Skeletal muscle tissue (tissue), 4 donors: ENCODE measurements around the gene DGCR2. TPM values are rescaled to one million over a fixed set of nuclear protein-coding genes. Genes with fewer than 3 reads are reported as not detected.

Source experiments
- H3K27ac ChIP-seq: one replicate; pipeline ENCODE4 v1.7.0; 2013; ENCODE audit warnings: mild to moderate bottlenecking, low read depth, low read length, inconsistent platforms
- H3K27me3 ChIP-seq, 3 donors: one replicate each; pipeline ENCODE4 v1.7.0; 2013; ENCODE audit warnings: low read length in 3 of 3; ENCODE audit not compliant: control insufficient read depth in 3 of 3, insufficient read depth in 3 of 3
- H3K36me3 ChIP-seq, 3 donors: one replicate each; pipeline ENCODE4 v1.7.0; 2013; ENCODE audit warnings: low read length in 3 of 3; ENCODE audit not compliant: control insufficient read depth in 3 of 3, insufficient read depth in 3 of 3
- H3K4me1 ChIP-seq, 3 donors: one replicate each; pipeline ENCODE4 v1.7.0; 2013; ENCODE audit warnings: low read length in 3 of 3, mild to moderate bottlenecking in 3 of 3; ENCODE audit not compliant: control insufficient read depth in 3 of 3, insufficient read depth in 3 of 3
- H3K4me3 ChIP-seq, 3 donors: one replicate each; pipeline ENCODE4 v1.7.0; 2013; ENCODE audit warnings: low read length in 3 of 3
- H3K9ac ChIP-seq, 3 donors: one replicate each; pipeline ENCODE4 v1.7.0; 2013; ENCODE audit warnings: low read length in 3 of 3, mild to moderate bottlenecking in 3 of 3, moderate library complexity in 2 of 3, low read depth in 1 of 3
- H3K9me3 ChIP-seq, 3 donors: one replicate each; pipeline ENCODE4 v1.7.0; 2013; ENCODE audit warnings: low read length in 3 of 3; ENCODE audit not compliant: control insufficient read depth in 3 of 3
- total RNA-seq: library from RNA; depleted of rRNA; stranded (reverse); fragments of >200 nt; gene quantifications from one replicate; pipeline ENCODE4 v1.2.3, GENCODE V29; 2014
- donor health status: Osteomylitis.

DGCR2 gene
- total RNA-seq, 1 donor from 2014 or later, result 41.8 TPM

- Histone ChIP-seq H3K36me3 (peaks cover 61 to 82% (median 64%) of the 10 kb centered on the region in 3 donors), H3K4me3 (no peak overlapping the region), H3K9me3 (no peaks in the 10 kb centered on the region), H3K4me1 (peaks cover 0 to 6% (median 5%) of the 10 kb centered on the region in 3 donors), H3K9ac (no peak overlapping the region), H3K27me3 (no peaks in the 10 kb centered on the region), H3K27ac (no peak overlapping the region)
Measured at GRCh38 chr22:19046719-19047609, 75.2 kb downstream of the DGCR2 start.

GRCh38 chr22:19046287-19046686 lies 75.9 kb downstream of the DGCR2 start:
- Histone ChIP-seq H3K27ac (no peak overlapping the region), H3K27me3 (no peaks in the 10 kb centered on the region), H3K9me3 (no peaks in the 10 kb centered on the region), H3K4me1 (peaks cover 0 to 6% (median 5%) of the 10 kb centered on the region in 3 donors), H3K9ac (no peak overlapping the region), H3K4me3 (no peak overlapping the region), H3K36me3 (peaks cover 66 to 82% (median 67%) of the 10 kb centered on the region in 3 donors)

DNA sequence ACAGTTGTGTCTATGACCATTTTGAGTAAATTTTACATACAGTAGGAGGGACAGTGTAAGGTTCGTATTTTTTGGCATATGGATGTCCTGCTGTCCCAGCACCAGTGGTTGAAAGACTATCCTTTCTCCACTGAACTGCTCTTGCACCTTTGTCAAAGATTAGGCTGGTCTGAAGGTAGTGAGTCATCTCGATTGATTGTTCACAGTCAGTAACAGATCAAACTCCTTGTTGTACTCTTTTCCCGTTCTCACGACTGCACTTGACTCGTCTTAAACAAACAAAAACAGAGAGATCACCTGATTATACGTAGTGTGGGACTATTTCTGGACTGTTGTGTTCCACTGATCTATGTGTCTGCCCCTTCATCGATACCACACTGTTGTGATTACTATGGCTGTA lies 77.1 kb downstream of the DGCR2 start:
- peaks cover 78 to 89% (median 79%) of the 10 kb centered on the region in 3 donors for H3K36me3 ChIP-seq

GRCh38 chr22:19044381-19044780 lies 77.8 kb downstream of the DGCR2 start:
- Histone ChIP-seq H3K9ac (no peak overlapping the region), H3K36me3 (peaks cover 84 to 95% (median 86%) of the 10 kb centered on the region in 3 donors), H3K4me3 (no peak overlapping the region), H3K27me3 (no peaks in the 10 kb centered on the region), H3K9me3 (no peaks in the 10 kb centered on the region), H3K27ac (no peak overlapping the region), H3K4me1 (peaks cover 0 to 5% (median 0%) of the 10 kb centered on the region in 3 donors)

More for the DNA sequence above, 77.1 kb downstream of the DGCR2 start:
- no peak overlapping the region for H3K9ac ChIP-seq
- H3K27ac ChIP-seq, result no peak overlapping the region
- H3K27me3 ChIP-seq, result no peaks in the 10 kb centered on the region
- no peak overlapping the region for H3K4me3 ChIP-seq
- peaks cover 0 to 5% (median 2%) of the 10 kb centered on the region in 3 donors for H3K4me1 ChIP-seq
- no peaks in the 10 kb centered on the region for H3K9me3 ChIP-seq

- Histone ChIP-seq H3K4me3 (no peak overlapping the region), H3K27me3 (no peaks in the 10 kb centered on the region), H3K9ac (no peak overlapping the region), H3K9me3 (no peaks in the 10 kb centered on the region), H3K36me3 (peaks cover 87 to 96% (median 88%) of the 10 kb centered on the region in 3 donors), H3K27ac (no peak overlapping the region), H3K4me1 (peaks cover 0 to 5% (median 0%) of the 10 kb centered on the region in 3 donors)
Measured at GRCh38 chr22:19043121-19044085, 78.8 kb downstream of the DGCR2 start.

- Histone ChIP-seq H3K4me1 (peaks cover 0 to 5% (median 0%) of the 10 kb centered on the region in 3 donors), H3K9me3 (no peaks in the 10 kb centered on the region), H3K9ac (no peak overlapping the region), H3K27me3 (no peaks in the 10 kb centered on the region), H3K4me3 (no peak overlapping the region), H3K36me3 (peaks cover 85 to 93% (median 87%) of the 10 kb centered on the region in 3 donors), H3K27ac (no peak overlapping the region)
Measured at GRCh38 chr22:19042285-19043120, 79.7 kb downstream of the DGCR2 start.

GRCh38 chr22:19041704-19042074 lies 80.5 kb downstream of the DGCR2 start:
- H3K36me3 ChIP-seq, result peaks cover 84 to 91% (median 86%) of the 10 kb centered on the region in 3 donors

DNA sequence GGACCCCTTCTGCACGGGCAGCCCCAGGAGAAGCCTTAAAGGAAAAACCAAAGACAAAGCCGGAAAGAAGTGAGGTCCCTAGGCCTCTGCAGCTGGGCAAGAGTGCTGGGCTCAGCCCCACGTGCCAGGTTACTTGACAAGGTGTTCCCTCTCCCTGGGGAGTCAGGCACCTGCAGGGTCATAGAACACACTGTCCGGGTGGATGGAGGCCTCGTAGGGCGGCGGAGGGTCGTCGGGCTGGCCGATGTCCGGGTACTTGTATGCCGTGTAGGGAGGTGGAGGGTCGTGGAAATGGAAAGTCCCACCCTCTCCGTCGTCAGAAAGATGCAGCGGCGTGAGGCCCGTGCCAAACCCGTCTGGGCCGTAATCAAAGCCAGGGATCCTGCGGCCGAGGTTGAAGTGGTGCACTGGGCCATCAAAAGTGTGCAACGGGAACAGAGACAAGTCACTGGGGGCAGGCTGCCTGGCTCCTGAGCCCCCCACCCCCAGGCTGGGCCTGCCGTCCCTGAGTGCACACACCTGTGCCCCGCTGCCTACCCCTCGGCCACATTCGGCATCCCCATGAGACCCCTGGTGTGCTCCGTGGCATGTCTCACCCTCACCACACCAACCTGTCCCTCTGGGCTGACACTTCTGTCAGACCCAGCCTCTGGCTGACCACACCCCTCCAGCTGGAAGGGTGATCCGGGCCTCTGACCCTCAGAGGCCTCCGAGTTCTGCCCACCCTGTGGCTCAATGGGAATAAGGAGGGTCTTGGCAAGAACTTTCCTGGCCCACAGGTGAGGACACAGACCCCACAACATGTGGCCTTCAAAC lies 81.1 kb downstream of the DGCR2 start:
- Histone ChIP-seq H3K27me3 (no peaks in the 10 kb centered on the region), H3K4me1 (peaks cover 0 to 5% (median 0%) of the 10 kb centered on the region in 3 donors), H3K9me3 (no peaks in the 10 kb centered on the region), H3K36me3 (peaks cover 80 to 85% (median 82%) of the 10 kb centered on the region in 3 donors), H3K4me3 (no peak overlapping the region), H3K9ac (no peak overlapping the region), H3K27ac (no peak overlapping the region)

More at GRCh38 chr22:19041704-19042074, 80.5 kb downstream of the DGCR2 start:
- Histone ChIP-seq H3K4me1 (peaks cover 0 to 5% (median 0%) of the 10 kb centered on the region in 3 donors), H3K9me3 (no peaks in the 10 kb centered on the region), H3K27me3 (no peaks in the 10 kb centered on the region), H3K9ac (no peak overlapping the region), H3K27ac (no peak overlapping the region), H3K4me3 (no peak overlapping the region)
